ENCODE data around the gene ATOH8. TPM values are rescaled to one million over a fixed set of nuclear protein-coding genes. Genes with fewer than 3 reads are reported as not detected.

Gene ATOH8
- total and polyA plus RNA-seq, 2 donors (not counting 3 experiments of a cell fraction or from before 2014, with no cell fraction given) = 10.3 to 12.8 TPM

GRCh38 chr2:85721641-85722040 is 32.1 kb upstream of the ATOH8 start:
- TF ChIP-seq POLR2A (IDR thresholded peaks at IDR 0.05; ENCODE audit: low read depth, low read length) (no peak), JUN (IDR thresholded peaks at IDR 0.05; ENCODE audit: borderline replicate concordance, insufficient read depth, insufficient read length, low read depth) (no peak), EZH2 (IDR thresholded peaks at IDR 0.05; ENCODE audit: borderline replicate concordance, low read depth, low read length, severe bottlenecking) (no peak)
- BruUV-seq (replicated peaks) = no TSS peak
- no peak overlapping the region for H3K9ac ChIP-seq (replicated peaks; ENCODE audit: extremely low read depth, insufficient read depth, low read length)
- no peak overlapping the region for H2AFZ ChIP-seq (ENCODE audit: low read depth, low read length)
- H3K4me3 ChIP-seq (replicated peaks in 1 of 3; ENCODE audit: insufficient read depth in 1 of 3, low read depth in 1 of 3, low read length in 3 of 3) = no peak overlapping the region
- no peaks in the 10 kb centered on the region for H3K36me3 ChIP-seq (ENCODE audit: control insufficient read depth in 2 of 2, extremely low read depth in 1 of 2, insufficient read depth in 2 of 2, low read length in 2 of 2)
- CTCF ChIA-PET = interaction anchor here (3.1 kb wide), 1 partner anchor 7 kb away, joined by 18 read pairs; no protein-coding TSS in a partner anchor
- H3K9me3 ChIP-seq (replicated peaks; ENCODE audit: control insufficient read depth, insufficient read depth, low read length) = no peaks in the 10 kb centered on the region
- H3K79me2 ChIP-seq (ENCODE audit: control insufficient read depth, insufficient read depth, low read length) = no peaks in the 10 kb centered on the region
- H4K20me1 ChIP-seq (replicated peaks; ENCODE audit: control insufficient read depth, extremely low read depth, insufficient read depth, low read length) = no peaks in the 10 kb centered on the region
- no peaks in the 10 kb centered on the region for H3K9me1 ChIP-seq (replicated peaks; ENCODE audit: control insufficient read depth, extremely low read depth, insufficient read depth, low read length)
- intact Hi-C loops (cut with micrococcal nuclease) (no loop called here), dilution Hi-C loops (cut with MboI; ENCODE audit: extremely low pct_ligation_motif_present, low sequenced_read_pairs) (loop anchor here (25.0 kb wide), 1 partner anchor 91 kb away; no protein-coding TSS in a partner anchor)
- H3K4me2 ChIP-seq (ENCODE audit: insufficient read depth, low read length) = no peak overlapping the region
- POLR2A ChIA-PET = no interaction called here
- no peak for DNase-seq (ENCODE audit: low read depth, low spot score)
- no peak overlapping the region for H3K27ac ChIP-seq (ENCODE audit: insufficient read depth, low read depth, low read length)
- H3K27me3 ChIP-seq (ENCODE audit: control insufficient read depth in 2 of 2, insufficient read depth in 2 of 2, low read length in 2 of 2) = peaks cover 2 to 8% of the 10 kb centered on the region in 2 experiments
- FAIRE-seq = no peak
- no peaks in the 10 kb centered on the region for H3K4me1 ChIP-seq (ENCODE audit: control insufficient read depth, extremely low read depth, insufficient read depth, low read length)

- FAIRE-seq = no peak
- no peaks in the 10 kb centered on the region for H3K36me3 ChIP-seq (ENCODE audit: control insufficient read depth in 2 of 2, extremely low read depth in 1 of 2, insufficient read depth in 2 of 2, low read length in 2 of 2)
- TF ChIP-seq MYC (IDR thresholded peaks at IDR 0.05; ENCODE audit: low read depth, low read length) (no peak), MAX (IDR thresholded peaks at IDR 0.05; ENCODE audit: insufficient read depth, insufficient read length) (no peak), GATA2 (IDR thresholded peaks at IDR 0.05; ENCODE audit: insufficient read depth, insufficient read length, low read depth, low read length) (no peak), CTCF (IDR thresholded peaks at IDR 0.05; ENCODE audit: extremely low read depth in 1 of 2, insufficient read depth in 1 of 2, low read depth in 1 of 2, low read length in 2 of 2) (no peak), JUN (IDR thresholded peaks at IDR 0.05; ENCODE audit: borderline replicate concordance, insufficient read depth, insufficient read length, low read depth) (no peak), EZH2 (IDR thresholded peaks at IDR 0.05; ENCODE audit: borderline replicate concordance, low read depth, low read length, severe bottlenecking) (no peak), POLR2A (IDR thresholded peaks at IDR 0.05; ENCODE audit: low read depth, low read length) (no peak), POLR2AphosphoS5 (IDR thresholded peaks at IDR 0.05; ENCODE audit: insufficient read depth, low read depth, low read length) (no peak), FOS (IDR thresholded peaks at IDR 0.05; ENCODE audit: borderline replicate concordance, insufficient read depth, low read length) (no peak)
- H3K4me2 ChIP-seq (ENCODE audit: insufficient read depth, low read length) = no peak overlapping the region
- no peaks in the 10 kb centered on the region for H3K9me3 ChIP-seq (replicated peaks; ENCODE audit: control insufficient read depth, insufficient read depth, low read length)
- H3K9ac ChIP-seq (replicated peaks; ENCODE audit: extremely low read depth, insufficient read depth, low read length) = no peak overlapping the region
- dilution Hi-C loops (cut with MboI; ENCODE audit: extremely low pct_ligation_motif_present, low sequenced_read_pairs) = loop anchor here (25.0 kb wide), 1 partner anchor 90 kb away; no protein-coding TSS in a partner anchor
- no peaks in the 10 kb centered on the region for H3K4me1 ChIP-seq (ENCODE audit: control insufficient read depth, extremely low read depth, insufficient read depth, low read length)
- H3K27ac ChIP-seq (ENCODE audit: insufficient read depth, low read depth, low read length) = no peak overlapping the region
- no peak for DNase-seq (ENCODE audit: low read depth, low spot score)
- no peak overlapping the region for H2AFZ ChIP-seq (ENCODE audit: low read depth, low read length)
- intact Hi-C loops (cut with micrococcal nuclease) = no loop called here
- ChIA-PET POLR2A (no interaction called here), CTCF (interaction anchor here (1.0 to 4.0 kb wide), 3 partner anchors 12 to 92 kb away, joined by 3 to 15 read pairs (median 6); no protein-coding TSS in a partner anchor)
- no peaks in the 10 kb centered on the region for H3K79me2 ChIP-seq (ENCODE audit: control insufficient read depth, insufficient read depth, low read length)
- no peaks in the 10 kb centered on the region for H3K9me1 ChIP-seq (replicated peaks; ENCODE audit: control insufficient read depth, extremely low read depth, insufficient read depth, low read length)
- no TSS peak for BruUV-seq (replicated peaks)
- H4K20me1 ChIP-seq (replicated peaks; ENCODE audit: control insufficient read depth, extremely low read depth, insufficient read depth, low read length) = no peaks in the 10 kb centered on the region
- peaks cover 2 to 8% of the 10 kb centered on the region in 2 experiments for H3K27me3 ChIP-seq (ENCODE audit: control insufficient read depth in 2 of 2, insufficient read depth in 2 of 2, low read length in 2 of 2)
- no peak overlapping the region for H3K4me3 ChIP-seq (replicated peaks in 1 of 3; ENCODE audit: insufficient read depth in 1 of 3, low read depth in 1 of 3, low read length in 3 of 3)
These were observed 31.3 kb upstream of the ATOH8 start for GRCh38 chr2:85722519-85722918.

All from endothelial cell of umbilical vein (primary cell).